Tibial nerve (tissue), 4 donors: ENCODE measurements around the gene MCF2L.

Experiments
- CTCF ChIP-seq, 5 experiments: fragments of 200-600 bp in 3 of 5; fragments of 450-650 bp in 2 of 5; sonication (generic) in 3 of 5; IDR thresholded peaks; one replicate each; pipeline ENCODE4 v1.5.1; 2016 to 2019; ENCODE audit warnings: antibody characterized with exemption in 5 of 5, mild to moderate bottlenecking in 3 of 5, moderate library complexity in 2 of 5
- EP300 ChIP-seq, 2 donors: sonication (generic); formaldehyde crosslinking; IDR thresholded peaks; one replicate each; pipeline ENCODE4 v1.6.1; 2017; ENCODE audit warnings: antibody characterized with exemption in 2 of 2, mild to moderate bottlenecking in 1 of 2
- POLR2A ChIP-seq, 2 donors: fragments of 450-650 bp; IDR thresholded peaks; one replicate each; pipeline ENCODE4 v1.6.1; 2017; ENCODE audit warnings: antibody characterized with exemption in 2 of 2, mild to moderate bottlenecking in 2 of 2, moderate library complexity in 2 of 2

- TF ChIP-seq CTCF (IDR thresholded peaks at IDR 0.05) (no peak), EP300 (IDR thresholded peaks at IDR 0.05) (no peak), POLR2A (IDR thresholded peaks at IDR 0.05) (no peak)
These were observed 177.0 kb downstream of the MCF2L start for GRCh38 chr13:113145911-113146598.
